Sigmoid colon (tissue), 3 donors: ENCODE data around the gene P2RY13.

Experiments
- POLR2A ChIP-seq, 2 donors: fragments of 450-650 bp; IDR thresholded peaks; one replicate each; pipeline ENCODE4 v1.6.1; 2016; ENCODE audit warnings: antibody characterized with exemption in 2 of 2, mild to moderate bottlenecking in 2 of 2, moderate library complexity in 2 of 2
- TF ChIP-seq, protein P1 (sequence below), 4 experiments: fragments of 450-650 bp in 3 of 4; fragments of 200-600 bp in 1 of 4; IDR thresholded peaks; one replicate each; pipeline ENCODE4 v1.5.1; 2016 to 2019; ENCODE audit warnings: antibody characterized with exemption in 4 of 4, mild to moderate bottlenecking in 3 of 4, moderate library complexity in 2 of 4

DNA sequence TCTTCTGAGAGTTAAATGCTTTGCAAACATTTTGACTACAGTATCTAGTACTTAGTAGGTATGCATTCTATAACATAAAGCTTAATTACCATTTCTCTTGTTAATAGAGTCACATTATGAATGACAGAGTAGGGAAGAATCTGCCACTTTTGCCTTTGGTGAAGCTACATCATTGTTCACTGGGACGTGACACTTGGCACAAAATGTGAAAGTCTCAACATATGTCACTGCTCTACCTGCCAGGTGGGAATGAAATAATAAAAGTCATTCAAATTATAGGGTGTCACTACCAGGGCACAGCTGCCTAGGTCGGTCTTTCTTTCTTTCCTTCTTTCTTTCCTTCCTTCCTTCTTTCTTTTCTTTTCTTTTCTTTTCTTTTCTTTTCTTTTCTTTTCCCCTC lies 30.3 kb downstream of the P2RY13 start:
- TF ChIP-seq, protein P1, sequence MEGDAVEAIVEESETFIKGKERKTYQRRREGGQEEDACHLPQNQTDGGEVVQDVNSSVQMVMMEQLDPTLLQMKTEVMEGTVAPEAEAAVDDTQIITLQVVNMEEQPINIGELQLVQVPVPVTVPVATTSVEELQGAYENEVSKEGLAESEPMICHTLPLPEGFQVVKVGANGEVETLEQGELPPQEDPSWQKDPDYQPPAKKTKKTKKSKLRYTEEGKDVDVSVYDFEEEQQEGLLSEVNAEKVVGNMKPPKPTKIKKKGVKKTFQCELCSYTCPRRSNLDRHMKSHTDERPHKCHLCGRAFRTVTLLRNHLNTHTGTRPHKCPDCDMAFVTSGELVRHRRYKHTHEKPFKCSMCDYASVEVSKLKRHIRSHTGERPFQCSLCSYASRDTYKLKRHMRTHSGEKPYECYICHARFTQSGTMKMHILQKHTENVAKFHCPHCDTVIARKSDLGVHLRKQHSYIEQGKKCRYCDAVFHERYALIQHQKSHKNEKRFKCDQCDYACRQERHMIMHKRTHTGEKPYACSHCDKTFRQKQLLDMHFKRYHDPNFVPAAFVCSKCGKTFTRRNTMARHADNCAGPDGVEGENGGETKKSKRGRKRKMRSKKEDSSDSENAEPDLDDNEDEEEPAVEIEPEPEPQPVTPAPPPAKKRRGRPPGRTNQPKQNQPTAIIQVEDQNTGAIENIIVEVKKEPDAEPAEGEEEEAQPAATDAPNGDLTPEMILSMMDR (IDR thresholded peaks at IDR 0.05): no peak
- no peak for TF ChIP-seq POLR2A (IDR thresholded peaks at IDR 0.05)
